Measurements from ENCODE around the gene DPM2.

- no peak for TF ChIP-seq NFATC4 (CRISPR knock-in tag; IDR thresholded peaks at IDR 0.05)
- no peak for TF ChIP-seq EMX1 (CRISPR knock-in tag; IDR thresholded peaks at IDR 0.05)
- no peak for TF ChIP-seq CTCF (IDR thresholded peaks at IDR 0.05)
- TF ChIP-seq ZNF512 (CRISPR knock-in tag; IDR thresholded peaks at IDR 0.05; ENCODE audit: borderline replicate concordance), result no peak
Observed at GRCh38 chr9:127983847-127984289, 46.2 kb upstream of the DPM2 start.
